Bronchial epithelial cell (primary cell): ENCODE measurements around the gene OR1J2. TPM values are rescaled to one million over a fixed set of nuclear protein-coding genes. Genes with fewer than 3 reads are reported as not detected.

Source experiments
- DNase-seq: peaks from one replicate; pipeline ENCODE4 v3.0.0-alpha.2; 2010; ENCODE audit warnings: low read depth
- FAIRE-seq: peaks from 2 replicates; lab custom pipeline; 2011; peaks lifted over from hg19 to GRCh38; lab: Jason Lieb, UNC
- H3K27me3 ChIP-seq: 2 replicates; pipeline ENCODE4 v1.5.1; 2011; ENCODE audit warnings: low read length; ENCODE audit not compliant: control insufficient read depth, insufficient read depth
- H3K36me3 ChIP-seq: 2 replicates; pipeline ENCODE4 v1.5.1; 2011; ENCODE audit warnings: low read length; ENCODE audit not compliant: control insufficient read depth, insufficient read depth
- H3K4me3 ChIP-seq: 2 replicates; pipeline ENCODE4 v1.5.1; 2011; ENCODE audit warnings: mild to moderate bottlenecking, low read depth, low read length, control low read depth
- CTCF ChIP-seq: IDR thresholded peaks from 2 replicates; pipeline ENCODE4 v1.5.1; 2011; ENCODE audit warnings: mild to moderate bottlenecking, moderate library complexity, low read length, control low read depth, inconsistent platforms; ENCODE audit not compliant: insufficient read depth, severe bottlenecking
- total RNA-seq: library from RNA; depleted of rRNA; stranded (reverse); fragments of >200 nt; gene quantifications from 2 replicates; pipeline ENCODE4 v1.2.1, GENCODE V29; 2014

The OR1J2 gene
- total RNA-seq, result not detected in 2 replicates

GRCh38 chr9:122510502-122510901 lies at the start of gene OR1J2:
TSS of gene OR1J2 (plus strand) at chr9:122510802. CDS start at chr9:122510802, 0 bp downstream.
- no peaks in the 10 kb centered on the region for H3K27me3 ChIP-seq
- TF ChIP-seq CTCF, result no peak
- FAIRE-seq (no peak), DNase-seq (no peak)
- H3K36me3 ChIP-seq, result no peaks in the 10 kb centered on the region
- no peak within 1 kb of the TSS for H3K4me3 ChIP-seq

GRCh38 chr9:122463828-122464632 lies 46.6 kb upstream of the OR1J2 start:
- FAIRE-seq, result no peak
- no peaks in the 10 kb centered on the region for H3K36me3 ChIP-seq
- no peak for DNase-seq
- no peaks in the 10 kb centered on the region for H3K27me3 ChIP-seq
- H3K4me3 ChIP-seq, result no peak overlapping the region
- TF ChIP-seq CTCF, result no peak

GRCh38 chr9:122464633-122465567 lies 45.7 kb upstream of the OR1J2 start:
- TF ChIP-seq CTCF, result peak; percentile 79
- DNase-seq (peak; percentile 78), FAIRE-seq (no peak)
- H3K36me3 ChIP-seq, result no peaks in the 10 kb centered on the region
- H3K27me3 ChIP-seq, result no peaks in the 10 kb centered on the region
- H3K4me3 ChIP-seq, result no peak overlapping the region

- no peak for DNase-seq
- no peak overlapping the region for H3K4me3 ChIP-seq
- TF ChIP-seq CTCF, result no peak
- no peaks in the 10 kb centered on the region for H3K27me3 ChIP-seq
- no peak for FAIRE-seq
- H3K36me3 ChIP-seq, result no peaks in the 10 kb centered on the region
Measured at GRCh38 chr9:122466456-122466855, 44.1 kb upstream of the OR1J2 start.

- DNase-seq (peak; percentile 46), FAIRE-seq (peak; percentile 18)
- no peak overlapping the region for H3K4me3 ChIP-seq
- no peaks in the 10 kb centered on the region for H3K27me3 ChIP-seq
- H3K36me3 ChIP-seq, result no peaks in the 10 kb centered on the region
- no peak for TF ChIP-seq CTCF
Measured at GRCh38 chr9:122468735-122469134, 41.9 kb upstream of the OR1J2 start.
